ENCODE measurements around the gene NDUFS2. TPM values are rescaled to one million over a fixed set of nuclear protein-coding genes. Genes with fewer than 3 reads are reported as not detected.

NDUFS2 gene
- total and polyA plus RNA-seq, 4 experiments from 2014 or later: 89.9 to 112 (median 95.1) TPM

DNA sequence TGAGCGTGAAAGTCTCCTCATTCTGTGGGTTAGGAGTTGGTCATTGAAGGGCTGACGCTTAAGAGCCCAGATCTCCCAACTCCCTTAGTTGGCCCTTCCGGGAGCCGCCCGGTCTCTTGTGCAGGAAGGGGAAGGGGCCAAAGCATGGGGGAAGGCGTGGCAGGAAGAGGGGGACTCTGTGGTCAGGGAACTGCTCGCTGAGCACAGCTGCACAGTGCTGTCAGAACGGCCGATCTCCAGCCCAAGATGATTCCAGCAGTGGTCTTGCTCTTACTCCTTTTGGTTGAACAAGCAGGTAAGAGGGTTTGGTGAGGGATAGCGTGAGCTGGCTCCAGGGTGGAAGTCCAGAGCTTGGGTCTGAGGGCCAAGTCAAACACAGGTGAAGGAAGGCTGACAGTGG is 12.9 kb downstream of the NDUFS2 start, which contains the start of gene FCER1G:
Gene FCER1G, plus strand, starts transcription at position 220 of the 400 bp plus-strand sequence. Its CDS starts 27 bp downstream, at position 247.
- Histone ChIP-seq H3K4me1 (ENCODE audit: insufficient read depth, low read length) (peaks cover 13% of the 10 kb centered on the region), H3K27ac (ENCODE audit: low read depth, low read length) (no peak within 1 kb of the TSS), H3K36me3 (ENCODE audit: insufficient read depth, low read length) (peaks cover 42% of the 10 kb centered on the region), H3K9me3 (ENCODE audit: control insufficient read depth in 1 of 2, low read length in 2 of 2) (no peaks in the 10 kb centered on the region), H3K4me3 (ENCODE audit: low read length in 2 of 2) (no peak within 1 kb of the TSS), H3K27me3 (ENCODE audit: insufficient read depth, low read length) (no peaks in the 10 kb centered on the region)
- intact Hi-C loops (cut with micrococcal nuclease): no loop called here
- H3K36me3 Mint-ChIP-seq: peaks cover 33 to 48% of the 10 kb centered on the region in 2 donors
- H3K27me3 Mint-ChIP-seq: no peaks in the 10 kb centered on the region
- peaks cover 10 to 39% (median 30%) of the 10 kb centered on the region in 4 donors for H3K4me1 Mint-ChIP-seq
- POLR2A ChIA-PET (ENCODE audit: partially characterized antibody): interaction anchor here (0.7 to 1.4 kb wide), 4 partner anchors 11 to 17 kb away, joined by 3 to 5 read pairs (median 4); partner anchors contain the start of genes ADAMTS4, NDUFS2 and TOMM40L
- peak within 1 kb of the TSS in 4 of 7 donors; percentile 3 to 83 (median 40) for H3K27ac Mint-ChIP-seq
- DNase-seq: no peak
- H3K9me3 Mint-ChIP-seq: no peaks in the 10 kb centered on the region
- no peak within 1 kb of the TSS for H3K4me3 Mint-ChIP-seq
- CTCF ChIA-PET (ENCODE audit: partially characterized antibody): interaction anchor here (2.2 to 3.2 kb wide), 2 partner anchors 12 to 167 kb away, joined by 8 to 40 read pairs; partner anchors contain the start of gene TOMM40L

DNA sequence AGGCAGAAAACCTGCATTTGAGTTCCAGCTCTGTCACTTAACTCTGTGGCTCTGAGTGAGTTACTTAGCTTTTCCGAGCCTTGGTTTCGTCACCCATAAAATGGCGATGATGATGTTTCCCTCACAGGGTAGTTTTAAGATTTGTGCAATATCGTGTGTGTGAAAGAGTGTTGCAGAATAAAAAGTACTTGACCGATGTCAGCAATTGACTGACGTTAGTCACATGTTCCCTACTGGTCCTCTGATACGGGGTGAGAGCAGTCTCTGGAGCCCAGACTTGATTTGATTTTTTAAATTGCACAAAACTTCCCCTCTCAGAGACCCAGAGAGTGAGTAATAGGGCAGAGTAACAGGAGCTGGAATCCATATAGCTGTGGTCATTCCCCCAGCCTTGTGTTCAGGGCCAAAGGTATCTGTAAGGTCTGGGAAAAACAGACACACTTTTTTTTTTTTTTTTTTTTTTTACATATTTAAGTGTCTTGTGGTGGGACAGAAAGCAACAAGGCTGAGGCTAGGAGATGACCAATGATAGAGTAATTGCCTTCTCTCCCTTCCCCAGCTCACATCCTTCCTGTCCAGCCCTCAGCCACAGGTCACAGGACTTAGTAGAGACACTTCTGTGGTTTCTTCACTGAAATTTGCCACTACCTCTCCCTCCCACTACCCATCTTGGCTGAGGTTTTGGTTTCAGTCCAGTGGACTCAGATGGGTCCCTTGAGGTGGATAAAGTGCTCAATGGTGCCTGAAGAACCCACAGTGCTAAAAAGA is 15.0 kb downstream of the NDUFS2 start:
- Mint-ChIP-seq H3K27me3 (no peaks in the 10 kb centered on the region), H3K36me3 (peaks cover 20 to 29% of the 10 kb centered on the region in 2 donors), H3K9me3 (no peaks in the 10 kb centered on the region), H3K4me3 (no peak overlapping the region), H3K27ac (peak overlapping the region in 5 of 7 donors; percentile 4 to 67 (median 12)), H3K4me1 (peaks cover 9 to 37% (median 29%) of the 10 kb centered on the region in 4 donors)
- CTCF ChIA-PET (ENCODE audit: partially characterized antibody): interaction anchor here (1.1 to 3.2 kb wide), 4 partner anchors 10 to 165 kb away, joined by 4 to 40 read pairs (median 6); partner anchors contain the start of gene TOMM40L
- DNase-seq: no peak
- Histone ChIP-seq H3K4me1 (ENCODE audit: insufficient read depth, low read length) (peaks cover 13% of the 10 kb centered on the region), H3K27me3 (ENCODE audit: insufficient read depth, low read length) (no peaks in the 10 kb centered on the region), H3K9me3 (ENCODE audit: control insufficient read depth in 1 of 2, low read length in 2 of 2) (no peaks in the 10 kb centered on the region), H3K36me3 (ENCODE audit: insufficient read depth, low read length) (peaks cover 22% of the 10 kb centered on the region), H3K4me3 (ENCODE audit: low read length in 2 of 2) (no peak overlapping the region), H3K27ac (ENCODE audit: low read depth, low read length) (no peak overlapping the region)
- intact Hi-C loops (cut with micrococcal nuclease): no loop called here
- POLR2A ChIA-PET (ENCODE audit: partially characterized antibody): interaction anchor here (0.7 to 4.3 kb wide), 3 partner anchors 8 to 51 kb away, joined by 3 to 27 read pairs (median 4); partner anchors contain the start of genes NDUFS2, PPOX and TOMM40L

DNA sequence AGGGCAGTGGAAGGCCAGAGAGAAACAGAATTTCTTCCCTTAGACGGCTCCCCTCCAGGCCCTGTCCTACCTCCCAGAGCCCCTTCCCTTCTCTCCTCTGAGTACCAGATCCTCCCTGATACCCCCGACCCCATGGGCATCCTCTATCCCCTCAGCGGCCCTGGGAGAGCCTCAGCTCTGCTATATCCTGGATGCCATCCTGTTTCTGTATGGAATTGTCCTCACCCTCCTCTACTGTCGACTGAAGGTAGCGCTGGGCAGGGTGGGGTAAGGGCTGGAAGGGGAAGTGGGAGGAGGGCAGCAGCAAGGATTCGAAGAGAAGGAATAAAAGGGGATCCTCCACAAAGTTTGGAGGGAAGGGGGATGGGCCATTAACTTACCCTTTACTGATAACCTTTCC is 15.7 kb downstream of the NDUFS2 start:
- peaks cover 13% of the 10 kb centered on the region for H3K4me1 ChIP-seq (ENCODE audit: insufficient read depth, low read length)
- intact Hi-C loops (cut with micrococcal nuclease): no loop called here
- H3K36me3 ChIP-seq (ENCODE audit: insufficient read depth, low read length): peaks cover 16% of the 10 kb centered on the region
- H3K27ac ChIP-seq (ENCODE audit: low read depth, low read length): no peak overlapping the region
- H3K27me3 ChIP-seq (ENCODE audit: insufficient read depth, low read length): no peaks in the 10 kb centered on the region
- H3K4me3 Mint-ChIP-seq: no peak overlapping the region
- no peak for DNase-seq
- no peak overlapping the region for H3K4me3 ChIP-seq (ENCODE audit: low read length in 2 of 2)
- H3K9me3 ChIP-seq (ENCODE audit: control insufficient read depth in 1 of 2, low read length in 2 of 2): no peaks in the 10 kb centered on the region
- ChIA-PET CTCF (ENCODE audit: partially characterized antibody) (interaction anchor here (1.1 to 3.2 kb wide), 2 partner anchors 9 to 15 kb away, joined by 4 to 40 read pairs; partner anchors contain the start of gene TOMM40L), POLR2A (ENCODE audit: partially characterized antibody) (interaction anchor here (0.7 to 4.3 kb wide), 4 partner anchors 8 to 36 kb away, joined by 3 to 27 read pairs (median 4); partner anchors contain the start of genes NDUFS2 and TOMM40L)
- no peaks in the 10 kb centered on the region for H3K9me3 Mint-ChIP-seq
- peak overlapping the region in 3 of 7 donors; percentile 20 to 53 (median 48) for H3K27ac Mint-ChIP-seq
- H3K27me3 Mint-ChIP-seq: no peaks in the 10 kb centered on the region
- peaks cover 9 to 37% (median 29%) of the 10 kb centered on the region in 4 donors for H3K4me1 Mint-ChIP-seq
- peaks cover 17 to 23% of the 10 kb centered on the region in 2 donors for H3K36me3 Mint-ChIP-seq

DNA sequence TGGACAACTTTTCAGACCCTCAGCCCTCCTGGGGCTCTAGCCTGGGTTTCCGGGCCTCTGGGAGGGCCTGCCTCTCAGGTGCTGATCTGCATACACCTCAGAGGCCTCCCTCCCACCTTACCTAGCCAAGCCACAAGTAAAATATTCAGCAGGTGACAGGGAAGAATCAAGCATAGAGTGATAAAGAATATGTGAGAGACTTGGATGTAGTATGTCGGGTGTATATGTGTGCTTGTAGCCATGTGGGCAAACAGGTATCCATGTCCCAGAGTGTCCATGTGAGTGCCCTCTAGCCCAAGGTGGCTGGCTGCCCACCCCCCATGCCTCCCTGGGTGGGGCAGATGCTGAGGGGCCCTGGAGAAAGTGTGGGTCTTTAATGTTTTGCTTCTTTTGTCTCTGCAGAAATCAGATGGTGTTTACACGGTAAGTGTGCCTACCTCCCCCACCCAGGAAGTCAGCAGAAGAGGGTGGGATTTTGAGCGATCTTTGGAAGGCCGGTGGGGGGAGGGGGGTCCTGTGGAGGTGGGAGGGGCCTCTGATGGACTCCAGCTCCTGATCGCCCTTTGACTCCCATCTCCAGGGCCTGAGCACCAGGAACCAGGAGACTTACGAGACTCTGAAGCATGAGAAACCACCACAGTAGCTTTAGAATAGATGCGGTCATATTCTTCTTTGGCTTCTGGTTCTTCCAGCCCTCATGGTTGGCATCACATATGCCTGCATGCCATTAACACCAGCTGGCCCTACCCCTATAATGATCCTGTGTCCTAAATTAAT is 16.3 kb downstream of the NDUFS2 start:
- peaks cover 9 to 37% (median 29%) of the 10 kb centered on the region in 4 donors for H3K4me1 Mint-ChIP-seq
- DNase-seq: no peak
- H3K36me3 Mint-ChIP-seq: peaks cover 11 to 17% of the 10 kb centered on the region in 2 donors
- no peaks in the 10 kb centered on the region for H3K27me3 Mint-ChIP-seq
- H3K27me3 ChIP-seq (ENCODE audit: insufficient read depth, low read length): no peaks in the 10 kb centered on the region
- ChIA-PET POLR2A (ENCODE audit: partially characterized antibody) (interaction anchor here (0.9 to 4.3 kb wide), 3 partner anchors 13 to 36 kb away, joined by 4 to 27 read pairs (median 4); partner anchors contain the start of gene NDUFS2), CTCF (ENCODE audit: partially characterized antibody) (interaction anchor here (1.0 to 13.2 kb wide), 11 partner anchors 8 to 167 kb away, joined by 3 to 245 read pairs (median 4); partner anchors contain the start of genes NDUFS2, PPOX and SDHC)
- intact Hi-C loops (cut with micrococcal nuclease): no loop called here
- no peaks in the 10 kb centered on the region for H3K9me3 Mint-ChIP-seq
- H3K9me3 ChIP-seq (ENCODE audit: control insufficient read depth in 1 of 2, low read length in 2 of 2): no peaks in the 10 kb centered on the region
- H3K4me3 ChIP-seq (ENCODE audit: low read length in 2 of 2): no peak overlapping the region
- H3K27ac ChIP-seq (ENCODE audit: low read depth, low read length): no peak overlapping the region
- peaks cover 13% of the 10 kb centered on the region for H3K4me1 ChIP-seq (ENCODE audit: insufficient read depth, low read length)
- H3K27ac Mint-ChIP-seq: peak overlapping the region in 6 of 7 donors; percentile 20 to 79 (median 58)
- peaks cover 10% of the 10 kb centered on the region for H3K36me3 ChIP-seq (ENCODE audit: insufficient read depth, low read length)
- H3K4me3 Mint-ChIP-seq: peak overlapping the region in 1 of 8 donors; percentile 3

DNA sequence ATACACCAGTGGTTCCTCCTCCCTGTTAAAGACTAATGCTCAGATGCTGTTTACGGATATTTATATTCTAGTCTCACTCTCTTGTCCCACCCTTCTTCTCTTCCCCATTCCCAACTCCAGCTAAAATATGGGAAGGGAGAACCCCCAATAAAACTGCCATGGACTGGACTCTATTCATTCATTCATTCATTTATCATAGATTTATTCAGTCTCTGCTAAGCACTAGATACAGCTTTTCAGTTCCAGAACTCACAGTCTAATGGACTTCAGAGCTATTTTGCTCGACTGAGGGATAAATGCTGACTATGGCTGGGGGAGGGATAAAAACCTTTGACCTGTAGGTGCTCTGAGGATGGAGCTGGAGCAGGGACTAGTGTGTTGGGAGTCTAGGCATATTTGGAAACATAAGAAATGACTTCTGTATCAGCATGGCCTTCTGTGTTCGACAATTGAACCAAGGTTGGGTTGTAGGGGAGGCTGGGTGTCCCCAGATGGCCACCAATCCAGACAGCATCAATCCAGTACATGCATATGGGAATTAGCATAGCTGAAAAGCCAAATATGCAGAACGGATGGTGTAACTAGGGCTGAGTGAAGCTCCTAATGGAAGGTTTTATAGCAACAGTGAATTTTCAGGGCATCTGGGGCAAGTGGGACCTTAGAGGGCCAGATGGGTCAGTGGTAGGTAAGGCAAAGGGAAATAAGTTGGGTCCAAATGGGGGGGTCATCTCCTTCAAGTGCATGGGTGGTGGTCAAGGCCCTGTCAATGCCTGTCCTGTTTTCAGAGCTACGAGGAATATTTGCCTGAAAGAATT is 17.1 kb downstream of the NDUFS2 start:
- Mint-ChIP-seq H3K9me3 (no peaks in the 10 kb centered on the region), H3K36me3 (peaks cover 3 to 9% of the 10 kb centered on the region in 2 donors), H3K4me1 (peaks cover 12 to 37% (median 29%) of the 10 kb centered on the region in 4 donors), H3K4me3 (no peak overlapping the region), H3K27ac (peak overlapping the region in 3 of 7 donors; percentile 1 to 47 (median 8)), H3K27me3 (no peaks in the 10 kb centered on the region)
- Histone ChIP-seq H3K4me3 (ENCODE audit: low read length in 2 of 2) (no peak overlapping the region), H3K27me3 (ENCODE audit: insufficient read depth, low read length) (no peaks in the 10 kb centered on the region), H3K4me1 (ENCODE audit: insufficient read depth, low read length) (peaks cover 13% of the 10 kb centered on the region), H3K27ac (ENCODE audit: low read depth, low read length) (no peak overlapping the region), H3K36me3 (ENCODE audit: insufficient read depth, low read length) (peaks cover 2% of the 10 kb centered on the region), H3K9me3 (ENCODE audit: control insufficient read depth in 1 of 2, low read length in 2 of 2) (no peaks in the 10 kb centered on the region)
- intact Hi-C loops (cut with micrococcal nuclease): no loop called here
- CTCF ChIA-PET (ENCODE audit: partially characterized antibody): interaction anchor here (0.7 to 13.2 kb wide), 13 partner anchors 9 to 166 kb away, joined by 3 to 245 read pairs (median 4); partner anchors contain the start of genes ADAMTS4, NDUFS2, PPOX and SDHC
- POLR2A ChIA-PET (ENCODE audit: partially characterized antibody): interaction anchor here (0.9 to 4.3 kb wide), 4 partner anchors 14 to 54 kb away, joined by 4 to 27 read pairs (median 4); partner anchors contain the start of genes NDUFS2 and PPOX
- DNase-seq: no peak

DNA sequence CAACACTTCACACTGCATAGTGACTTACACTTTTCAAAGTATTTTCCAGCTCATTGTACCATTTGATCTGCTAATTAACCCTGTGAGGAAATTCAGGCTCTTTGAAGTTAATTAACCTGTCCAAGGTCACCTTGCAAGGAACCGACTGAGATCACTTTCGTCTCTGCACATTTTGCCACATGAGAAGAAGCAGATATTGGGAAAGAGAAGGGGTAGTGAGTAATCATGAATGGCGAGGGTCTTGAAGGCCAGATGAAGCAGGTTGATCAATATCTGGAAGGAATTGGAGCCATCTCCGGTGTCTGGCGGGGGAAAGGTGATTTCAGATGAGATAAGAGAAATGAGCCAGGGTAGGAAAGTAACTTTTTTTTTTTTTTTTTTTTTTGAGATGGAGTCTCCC is 17.8 kb downstream of the NDUFS2 start:
- ChIA-PET CTCF (ENCODE audit: partially characterized antibody) (interaction anchor here (0.6 to 13.2 kb wide), 11 partner anchors 9 to 165 kb away, joined by 3 to 245 read pairs (median 7); partner anchors contain the start of genes ADAMTS4, PPOX and SDHC), POLR2A (ENCODE audit: partially characterized antibody) (interaction anchor here (1.2 to 4.3 kb wide), 3 partner anchors 18 to 54 kb away, joined by 4 to 27 read pairs (median 4); partner anchors contain the start of genes NDUFS2 and PPOX)
- H3K36me3 Mint-ChIP-seq: peaks cover 0 to 3% of the 10 kb centered on the region in 2 donors
- H3K27me3 Mint-ChIP-seq: no peaks in the 10 kb centered on the region
- no peaks in the 10 kb centered on the region for H3K9me3 Mint-ChIP-seq
- H3K4me1 ChIP-seq (ENCODE audit: insufficient read depth, low read length): peaks cover 14% of the 10 kb centered on the region
- H3K4me3 Mint-ChIP-seq: no peak overlapping the region
- no peak for DNase-seq
- H3K4me3 ChIP-seq (ENCODE audit: low read length in 2 of 2): no peak overlapping the region
- H3K27ac ChIP-seq (ENCODE audit: low read depth, low read length): no peak overlapping the region
- H3K9me3 ChIP-seq (ENCODE audit: control insufficient read depth in 1 of 2, low read length in 2 of 2): no peaks in the 10 kb centered on the region
- intact Hi-C loops (cut with micrococcal nuclease): loop anchor here (10.0 kb wide), 1 partner anchor 525 kb away; the partner anchor contains the start of gene DUSP12
- no peaks in the 10 kb centered on the region for H3K27me3 ChIP-seq (ENCODE audit: insufficient read depth, low read length)
- no peaks in the 10 kb centered on the region for H3K36me3 ChIP-seq (ENCODE audit: insufficient read depth, low read length)
- H3K27ac Mint-ChIP-seq: peak overlapping the region in 1 of 7 donors; percentile 8
- H3K4me1 Mint-ChIP-seq: peaks cover 13 to 36% (median 26%) of the 10 kb centered on the region in 4 donors

All from CD4-positive, alpha-beta memory T cell (primary cell).